ENCODE data around the gene SYCP3. TPM values are rescaled to one million over a fixed set of nuclear protein-coding genes. Genes with fewer than 3 reads are reported as not detected.

SYCP3 gene
- total and polyA plus RNA-seq, 2 of the 13 experiments (the other 11 are each of a cell fraction or from before 2014, with no cell fraction given), result not detected

GRCh38 chr12:101697197-101697929 is 41.9 kb downstream of the SYCP3 start, which contains the start of gene CHPT1 (continued):
- TF ChIP-seq, protein P1, sequence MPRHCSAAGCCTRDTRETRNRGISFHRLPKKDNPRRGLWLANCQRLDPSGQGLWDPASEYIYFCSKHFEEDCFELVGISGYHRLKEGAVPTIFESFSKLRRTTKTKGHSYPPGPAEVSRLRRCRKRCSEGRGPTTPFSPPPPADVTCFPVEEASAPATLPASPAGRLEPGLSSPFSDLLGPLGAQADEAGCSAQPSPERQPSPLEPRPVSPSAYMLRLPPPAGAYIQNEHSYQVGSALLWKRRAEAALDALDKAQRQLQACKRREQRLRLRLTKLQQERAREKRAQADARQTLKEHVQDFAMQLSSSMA (CRISPR knock-in tag; IDR thresholded peaks at IDR 0.05), result 0 out of 2 replicates have a peak, but pooled peaks have one; percentile 14
- TF ChIP-seq, protein P2, sequence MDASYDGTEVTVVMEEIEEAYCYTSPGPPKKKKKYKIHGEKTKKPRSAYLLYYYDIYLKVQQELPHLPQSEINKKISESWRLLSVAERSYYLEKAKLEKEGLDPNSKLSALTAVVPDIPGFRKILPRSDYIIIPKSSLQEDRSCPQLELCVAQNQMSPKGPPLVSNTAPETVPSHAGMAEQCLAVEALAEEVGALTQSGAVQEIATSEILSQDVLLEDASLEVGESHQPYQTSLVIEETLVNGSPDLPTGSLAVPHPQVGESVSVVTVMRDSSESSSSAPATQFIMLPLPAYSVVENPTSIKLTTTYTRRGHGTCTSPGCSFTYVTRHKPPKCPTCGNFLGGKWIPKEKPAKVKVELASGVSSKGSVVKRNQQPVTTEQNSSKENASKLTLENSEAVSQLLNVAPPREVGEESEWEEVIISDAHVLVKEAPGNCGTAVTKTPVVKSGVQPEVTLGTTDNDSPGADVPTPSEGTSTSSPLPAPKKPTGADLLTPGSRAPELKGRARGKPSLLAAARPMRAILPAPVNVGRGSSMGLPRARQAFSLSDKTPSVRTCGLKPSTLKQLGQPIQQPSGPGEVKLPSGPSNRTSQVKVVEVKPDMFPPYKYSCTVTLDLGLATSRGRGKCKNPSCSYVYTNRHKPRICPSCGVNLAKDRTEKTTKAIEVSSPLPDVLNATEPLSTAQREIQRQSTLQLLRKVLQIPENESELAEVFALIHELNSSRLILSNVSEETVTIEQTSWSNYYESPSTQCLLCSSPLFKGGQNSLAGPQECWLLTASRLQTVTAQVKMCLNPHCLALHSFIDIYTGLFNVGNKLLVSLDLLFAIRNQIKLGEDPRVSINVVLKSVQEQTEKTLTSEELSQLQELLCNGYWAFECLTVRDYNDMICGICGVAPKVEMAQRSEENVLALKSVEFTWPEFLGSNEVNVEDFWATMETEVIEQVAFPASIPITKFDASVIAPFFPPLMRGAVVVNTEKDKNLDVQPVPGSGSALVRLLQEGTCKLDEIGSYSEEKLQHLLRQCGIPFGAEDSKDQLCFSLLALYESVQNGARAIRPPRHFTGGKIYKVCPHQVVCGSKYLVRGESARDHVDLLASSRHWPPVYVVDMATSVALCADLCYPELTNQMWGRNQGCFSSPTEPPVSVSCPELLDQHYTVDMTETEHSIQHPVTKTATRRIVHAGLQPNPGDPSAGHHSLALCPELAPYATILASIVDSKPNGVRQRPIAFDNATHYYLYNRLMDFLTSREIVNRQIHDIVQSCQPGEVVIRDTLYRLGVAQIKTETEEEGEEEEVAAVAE (CRISPR knock-in tag; IDR thresholded peaks at IDR 0.05; ENCODE audit: borderline replicate concordance), result no peak
- TF ChIP-seq ZNF367 (CRISPR knock-in tag; IDR thresholded peaks at IDR 0.05; ENCODE audit: borderline replicate concordance) (no peak), MBNL3 (CRISPR knock-in tag; conservative IDR thresholded peaks at IDR 0.05) (no peak), ZKSCAN5 (CRISPR knock-in tag; IDR thresholded peaks at IDR 0.05) (no peak), PBX3 (CRISPR knock-in tag; IDR thresholded peaks at IDR 0.05; ENCODE audit: borderline replicate concordance) (no peak), ZNF124 (CRISPR knock-in tag; IDR thresholded peaks at IDR 0.05) (no peak), ZNF234 (CRISPR knock-in tag; conservative IDR thresholded peaks at IDR 0.05) (0 out of 2 replicates have a peak, but pooled peaks have one; percentile 35), ATRX (CRISPR knock-in tag; IDR thresholded peaks at IDR 0.05; ENCODE audit: borderline replicate concordance) (no peak), ZNF496 (CRISPR knock-in tag; IDR thresholded peaks at IDR 0.05; ENCODE audit: insufficient replicate concordance) (no peak), FOXO1 (CRISPR knock-in tag; IDR thresholded peaks at IDR 0.05) (peak; percentile 18; the same call in 1 of the 2 replicates), SMARCC2 (IDR thresholded peaks at IDR 0.05) (no peak), HNRNPL (IDR thresholded peaks at IDR 0.05; ENCODE audit: low read depth, low read length) (no peak), HOXA9 (CRISPR knock-in tag; IDR thresholded peaks at IDR 0.05; ENCODE audit: borderline replicate concordance) (0 out of 2 replicates have a peak, but pooled peaks have one; percentile 5), IRX3 (CRISPR knock-in tag; IDR thresholded peaks at IDR 0.05; ENCODE audit: borderline replicate concordance, low read depth) (no peak), ZBTB21 (CRISPR knock-in tag; IDR thresholded peaks at IDR 0.05) (no peak), RARA (CRISPR knock-in tag; IDR thresholded peaks at IDR 0.05) (peak; percentile 67), RFXAP (CRISPR knock-in tag; IDR thresholded peaks at IDR 0.05; ENCODE audit: borderline replicate concordance) (peak; percentile 57; the same call in 1 of the 2 replicates), GATAD1 (CRISPR knock-in tag; IDR thresholded peaks at IDR 0.05) (no peak), NBN (conservative IDR thresholded peaks at IDR 0.05) (no peak), SAP130 (CRISPR knock-in tag; IDR thresholded peaks at IDR 0.05; ENCODE audit: low read depth) (peak; percentile 60), PPARG (CRISPR knock-in tag; conservative IDR thresholded peaks at IDR 0.05) (no peak), CERS6 (CRISPR knock-in tag; IDR thresholded peaks at IDR 0.05) (no peak), ZNF207 (IDR thresholded peaks at IDR 0.05; ENCODE audit: borderline replicate concordance) (no peak)
